ENCODE measurements around the gene VGLL3. TPM values are rescaled to one million over a fixed set of nuclear protein-coding genes. Genes with fewer than 3 reads are reported as not detected.
A peak's percentile ranks its signal among the peaks of the same experiment; 100 is the strongest.

Gene VGLL3
- total RNA-seq, 1 donor from 2014 or later = 17.7 TPM

GRCh38 chr3:86973440-86973839 is 17.5 kb downstream of the VGLL3 start:
- H3K27me3 ChIP-seq = no peaks in the 10 kb centered on the region
- H3K9me3 ChIP-seq = no peaks in the 10 kb centered on the region
- DNase-seq (ENCODE audit: extremely low spot score in 2 of 2) = no peak
- H3K36me3 ChIP-seq = peaks cover 0 to 4% of the 10 kb centered on the region in 2 donors
- TF ChIP-seq POLR2AphosphoS5 (IDR thresholded peaks at IDR 0.05; ENCODE audit: insufficient read depth in 1 of 2, low read depth in 1 of 2) (no peak), POLR2A (IDR thresholded peaks at IDR 0.05) (no peak)
- TF ChIP-seq, protein P1, sequence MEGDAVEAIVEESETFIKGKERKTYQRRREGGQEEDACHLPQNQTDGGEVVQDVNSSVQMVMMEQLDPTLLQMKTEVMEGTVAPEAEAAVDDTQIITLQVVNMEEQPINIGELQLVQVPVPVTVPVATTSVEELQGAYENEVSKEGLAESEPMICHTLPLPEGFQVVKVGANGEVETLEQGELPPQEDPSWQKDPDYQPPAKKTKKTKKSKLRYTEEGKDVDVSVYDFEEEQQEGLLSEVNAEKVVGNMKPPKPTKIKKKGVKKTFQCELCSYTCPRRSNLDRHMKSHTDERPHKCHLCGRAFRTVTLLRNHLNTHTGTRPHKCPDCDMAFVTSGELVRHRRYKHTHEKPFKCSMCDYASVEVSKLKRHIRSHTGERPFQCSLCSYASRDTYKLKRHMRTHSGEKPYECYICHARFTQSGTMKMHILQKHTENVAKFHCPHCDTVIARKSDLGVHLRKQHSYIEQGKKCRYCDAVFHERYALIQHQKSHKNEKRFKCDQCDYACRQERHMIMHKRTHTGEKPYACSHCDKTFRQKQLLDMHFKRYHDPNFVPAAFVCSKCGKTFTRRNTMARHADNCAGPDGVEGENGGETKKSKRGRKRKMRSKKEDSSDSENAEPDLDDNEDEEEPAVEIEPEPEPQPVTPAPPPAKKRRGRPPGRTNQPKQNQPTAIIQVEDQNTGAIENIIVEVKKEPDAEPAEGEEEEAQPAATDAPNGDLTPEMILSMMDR (IDR thresholded peaks at IDR 0.05) = no peak
- no peak overlapping the region for H3K27ac ChIP-seq
- no peak overlapping the region for H3K4me3 ChIP-seq
- intact Hi-C loops (cut with DNase I) = no loop called here
- no peaks in the 10 kb centered on the region for H3K4me1 ChIP-seq

- no peak for DNase-seq (ENCODE audit: extremely low spot score in 2 of 2)
- no peaks in the 10 kb centered on the region for H3K9me3 ChIP-seq
- no peak overlapping the region for H3K4me3 ChIP-seq
- H3K36me3 ChIP-seq = peaks cover 0 to 6% of the 10 kb centered on the region in 2 donors
- no peaks in the 10 kb centered on the region for H3K27me3 ChIP-seq
- TF ChIP-seq, protein P1 (IDR thresholded peaks at IDR 0.05) = peak in 2 of 3 experiments; percentile 2 to 34
- no peak for TF ChIP-seq POLR2A (IDR thresholded peaks at IDR 0.05)
- H3K27ac ChIP-seq = no peak overlapping the region
- peaks cover 4% of the 10 kb centered on the region for H3K4me1 ChIP-seq
- intact Hi-C loops (cut with DNase I) = no loop called here
Observed at GRCh38 chr3:86969500-86970189, 21.3 kb downstream of the VGLL3 start.

DNA sequence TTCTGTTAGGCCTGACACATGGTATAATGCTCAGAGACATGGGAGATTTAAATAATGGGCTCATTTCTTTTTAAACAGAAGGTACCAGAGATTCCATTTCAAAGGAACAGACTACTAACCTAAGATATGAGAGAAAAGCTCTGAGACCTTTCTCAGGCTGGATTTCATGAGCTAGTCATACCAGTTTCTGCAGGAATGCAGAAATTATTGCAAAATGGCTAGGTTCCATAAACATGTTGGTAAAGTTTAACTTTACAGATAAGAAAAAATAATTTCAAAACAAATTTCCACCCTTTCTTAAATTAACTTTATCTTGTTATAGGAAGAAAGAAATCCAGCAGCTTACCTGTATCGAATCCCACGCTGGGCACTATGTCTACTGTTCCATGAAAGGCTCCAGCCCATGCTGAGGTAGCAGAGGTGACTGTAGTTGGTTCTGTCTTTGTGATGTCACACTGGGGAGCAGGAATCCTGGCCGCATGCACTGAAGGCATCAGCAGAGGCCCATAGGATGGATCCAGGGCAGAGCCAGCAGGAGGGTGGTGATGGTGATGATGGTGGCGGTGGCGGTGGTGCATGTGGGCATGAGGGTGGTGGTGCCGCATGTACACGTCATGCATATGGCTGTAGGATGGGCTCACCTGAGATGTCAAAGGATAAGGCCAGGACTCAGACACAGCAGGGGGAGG is 22.6 kb downstream of the VGLL3 start:
- no peak for DNase-seq (ENCODE audit: extremely low spot score in 2 of 2)
- intact Hi-C loops (cut with DNase I) = no loop called here
- Histone ChIP-seq H3K36me3 (peaks cover 0 to 6% of the 10 kb centered on the region in 2 donors), H3K27ac (no peak overlapping the region), H3K4me3 (no peak overlapping the region), H3K4me1 (peaks cover 4% of the 10 kb centered on the region), H3K9me3 (no peaks in the 10 kb centered on the region), H3K27me3 (no peaks in the 10 kb centered on the region)
- TF ChIP-seq, protein P1 (IDR thresholded peaks at IDR 0.05) = no peak
- TF ChIP-seq POLR2AphosphoS5 (IDR thresholded peaks at IDR 0.05; ENCODE audit: insufficient read depth in 1 of 2, low read depth in 1 of 2) (no peak), POLR2A (IDR thresholded peaks at IDR 0.05) (no peak)

DNA sequence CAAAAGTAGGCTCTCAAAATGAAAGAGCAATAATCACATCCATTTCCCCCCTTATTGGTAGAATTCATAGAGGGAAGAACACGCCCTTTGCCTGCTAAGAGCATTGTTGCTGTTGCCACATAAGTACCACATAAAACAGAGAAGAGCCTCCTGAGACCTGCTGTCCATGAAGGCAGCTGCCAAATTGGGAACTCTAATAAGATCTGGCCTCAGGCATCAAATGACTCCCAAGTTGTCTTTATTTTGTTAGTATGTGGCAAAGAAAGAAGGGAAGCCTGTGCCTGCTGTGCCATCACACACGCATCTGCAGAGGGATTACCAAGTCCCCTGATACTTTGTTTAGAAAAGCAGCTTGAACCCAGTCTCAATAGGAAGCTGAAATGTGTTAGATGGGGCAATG is 23.9 kb downstream of the VGLL3 start:
- intact Hi-C loops (cut with DNase I) = no loop called here
- H3K27ac ChIP-seq = no peak overlapping the region
- no peak for DNase-seq (ENCODE audit: extremely low spot score in 2 of 2)
- no peak overlapping the region for H3K4me3 ChIP-seq
- H3K36me3 ChIP-seq = peaks cover 0 to 6% of the 10 kb centered on the region in 2 donors
- no peaks in the 10 kb centered on the region for H3K27me3 ChIP-seq
- peaks cover 4% of the 10 kb centered on the region for H3K4me1 ChIP-seq
- TF ChIP-seq POLR2AphosphoS5 (IDR thresholded peaks at IDR 0.05; ENCODE audit: insufficient read depth in 1 of 2, low read depth in 1 of 2) = no peak
- TF ChIP-seq POLR2A (IDR thresholded peaks at IDR 0.05) = no peak
- TF ChIP-seq, protein P1 (IDR thresholded peaks at IDR 0.05) = no peak
- H3K9me3 ChIP-seq = no peaks in the 10 kb centered on the region

DNA sequence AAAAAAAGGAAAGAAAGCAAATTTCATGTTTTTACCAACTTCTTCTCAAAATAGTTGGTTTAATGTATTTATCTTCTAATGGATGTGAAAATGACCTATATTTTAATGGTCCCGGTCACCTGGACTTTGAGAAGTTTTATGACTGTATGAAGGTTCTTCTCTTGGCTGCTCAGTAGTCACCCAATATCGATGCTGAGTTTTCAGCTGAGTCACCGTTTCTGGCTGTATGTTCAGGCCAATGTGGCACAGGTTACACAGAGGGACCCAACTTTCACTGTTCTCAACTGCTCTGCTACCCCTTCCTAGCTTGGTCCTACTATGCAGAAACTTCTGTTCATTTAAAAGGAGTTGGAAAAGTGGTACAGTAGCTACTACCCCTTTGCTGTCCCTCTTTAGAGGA is 25.8 kb downstream of the VGLL3 start:
- peaks cover 0 to 6% of the 10 kb centered on the region in 2 donors for H3K36me3 ChIP-seq
- no peak overlapping the region for H3K4me3 ChIP-seq
- peaks cover 4% of the 10 kb centered on the region for H3K4me1 ChIP-seq
- H3K27me3 ChIP-seq = no peaks in the 10 kb centered on the region
- no peak for DNase-seq (ENCODE audit: extremely low spot score in 2 of 2)
- TF ChIP-seq, protein P1 (IDR thresholded peaks at IDR 0.05) = no peak
- no peak for TF ChIP-seq POLR2A (IDR thresholded peaks at IDR 0.05)
- no peak for TF ChIP-seq POLR2AphosphoS5 (IDR thresholded peaks at IDR 0.05; ENCODE audit: insufficient read depth in 1 of 2, low read depth in 1 of 2)
- H3K9me3 ChIP-seq = no peaks in the 10 kb centered on the region
- H3K27ac ChIP-seq = no peak overlapping the region
- intact Hi-C loops (cut with DNase I) = no loop called here

Data from vagina (tissue), 2 donors.